ENCODE measurements around the gene ELP6. TPM values are rescaled to one million over a fixed set of nuclear protein-coding genes. Genes with fewer than 3 reads are reported as not detected.

ELP6 gene
- total RNA-seq, 1 experiment from 2014 or later: 62.0 TPM

DNA sequence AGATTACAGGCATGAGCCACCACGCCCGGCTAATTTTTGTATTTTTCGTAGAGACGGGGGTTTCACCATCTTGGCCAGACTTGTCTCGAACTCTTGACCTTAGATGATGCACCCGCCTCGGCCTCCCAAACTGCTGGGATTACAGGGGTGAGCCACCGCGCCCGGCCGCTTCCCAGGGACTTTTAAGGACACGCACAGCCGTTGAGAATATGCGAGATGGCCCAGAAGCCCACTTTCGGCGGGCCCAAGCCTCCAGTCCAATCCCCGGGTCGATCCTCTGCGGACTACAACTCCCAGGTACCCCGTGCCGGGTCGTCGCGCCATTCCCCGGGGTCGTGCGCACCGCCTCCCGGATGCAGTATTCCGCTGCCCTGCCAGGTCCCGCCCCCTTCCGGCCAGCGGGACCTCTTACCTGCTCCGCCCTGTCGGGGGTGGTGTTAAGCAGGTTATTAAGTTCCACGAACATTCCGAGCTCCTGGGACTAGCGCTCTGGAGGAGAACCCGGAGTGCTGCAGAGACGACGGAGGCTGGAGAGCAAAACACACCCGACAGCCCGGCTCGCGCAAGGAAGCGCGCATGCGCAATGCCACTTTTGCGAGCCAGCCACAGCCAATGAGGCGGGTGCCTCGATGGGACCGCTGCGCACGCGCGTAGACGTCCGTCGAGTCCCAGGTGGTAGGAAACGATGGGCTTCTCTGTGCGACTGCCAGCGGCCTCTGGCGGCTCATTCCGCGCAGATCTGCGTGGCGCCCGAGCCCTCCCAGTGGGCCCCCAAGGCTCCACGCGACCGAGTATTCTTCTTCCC, at the start of gene ELP6 (continued):
- TF ChIP-seq ZNF425 (CRISPR knock-in tag; conservative IDR thresholded peaks at IDR 0.05) (no peak), FOXJ3 (CRISPR knock-in tag; IDR thresholded peaks at IDR 0.05; ENCODE audit: borderline replicate concordance) (no peak), SP1 (CRISPR knock-in tag; conservative IDR thresholded peaks at IDR 0.05) (peak; percentile 85), ZNF396 (CRISPR knock-in tag; IDR thresholded peaks at IDR 0.05; ENCODE audit: borderline replicate concordance) (no peak), ZNF263 (CRISPR knock-in tag; IDR thresholded peaks at IDR 0.05; ENCODE audit: low read depth) (no peak), GABPB1 (CRISPR knock-in tag; IDR thresholded peaks at IDR 0.05) (peak; percentile 76), ZSCAN18 (CRISPR knock-in tag; IDR thresholded peaks at IDR 0.05) (no peak), ZNF219 (CRISPR knock-in tag; IDR thresholded peaks at IDR 0.05; ENCODE audit: borderline replicate concordance) (no peak), CREM (CRISPR knock-in tag; IDR thresholded peaks at IDR 0.05) (no peak), TEAD4 (CRISPR knock-in tag; IDR thresholded peaks at IDR 0.05) (no peak), FOXP1 (CRISPR knock-in tag; IDR thresholded peaks at IDR 0.05; ENCODE audit: borderline replicate concordance) (peak; percentile 7; the same call in 1 of the 2 replicates), NFE2L1 (CRISPR knock-in tag; IDR thresholded peaks at IDR 0.05) (0 out of 2 replicates have a peak, but pooled peaks have one; percentile 38), CREB1 (CRISPR knock-in tag; IDR thresholded peaks at IDR 0.05) (no peak), NR3C1 (CRISPR knock-in tag; conservative IDR thresholded peaks at IDR 0.05; ENCODE audit: low read depth) (no peak), PRRX2 (CRISPR knock-in tag; IDR thresholded peaks at IDR 0.05) (no peak), ZNF671 (CRISPR knock-in tag; IDR thresholded peaks at IDR 0.05) (no peak), ARID4B (CRISPR knock-in tag; IDR thresholded peaks at IDR 0.05; ENCODE audit: borderline replicate concordance) (no peak), GTF2I (CRISPR knock-in tag; conservative IDR thresholded peaks at IDR 0.05) (no peak)
- TF ChIP-seq, protein P1, sequence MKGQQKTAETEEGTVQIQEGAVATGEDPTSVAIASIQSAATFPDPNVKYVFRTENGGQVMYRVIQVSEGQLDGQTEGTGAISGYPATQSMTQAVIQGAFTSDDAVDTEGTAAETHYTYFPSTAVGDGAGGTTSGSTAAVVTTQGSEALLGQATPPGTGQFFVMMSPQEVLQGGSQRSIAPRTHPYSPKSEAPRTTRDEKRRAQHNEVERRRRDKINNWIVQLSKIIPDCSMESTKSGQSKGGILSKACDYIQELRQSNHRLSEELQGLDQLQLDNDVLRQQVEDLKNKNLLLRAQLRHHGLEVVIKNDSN (CRISPR knock-in tag; IDR thresholded peaks at IDR 0.05): 0 out of 2 replicates have a peak, but pooled peaks have one; percentile 34
- TF ChIP-seq, protein P2, sequence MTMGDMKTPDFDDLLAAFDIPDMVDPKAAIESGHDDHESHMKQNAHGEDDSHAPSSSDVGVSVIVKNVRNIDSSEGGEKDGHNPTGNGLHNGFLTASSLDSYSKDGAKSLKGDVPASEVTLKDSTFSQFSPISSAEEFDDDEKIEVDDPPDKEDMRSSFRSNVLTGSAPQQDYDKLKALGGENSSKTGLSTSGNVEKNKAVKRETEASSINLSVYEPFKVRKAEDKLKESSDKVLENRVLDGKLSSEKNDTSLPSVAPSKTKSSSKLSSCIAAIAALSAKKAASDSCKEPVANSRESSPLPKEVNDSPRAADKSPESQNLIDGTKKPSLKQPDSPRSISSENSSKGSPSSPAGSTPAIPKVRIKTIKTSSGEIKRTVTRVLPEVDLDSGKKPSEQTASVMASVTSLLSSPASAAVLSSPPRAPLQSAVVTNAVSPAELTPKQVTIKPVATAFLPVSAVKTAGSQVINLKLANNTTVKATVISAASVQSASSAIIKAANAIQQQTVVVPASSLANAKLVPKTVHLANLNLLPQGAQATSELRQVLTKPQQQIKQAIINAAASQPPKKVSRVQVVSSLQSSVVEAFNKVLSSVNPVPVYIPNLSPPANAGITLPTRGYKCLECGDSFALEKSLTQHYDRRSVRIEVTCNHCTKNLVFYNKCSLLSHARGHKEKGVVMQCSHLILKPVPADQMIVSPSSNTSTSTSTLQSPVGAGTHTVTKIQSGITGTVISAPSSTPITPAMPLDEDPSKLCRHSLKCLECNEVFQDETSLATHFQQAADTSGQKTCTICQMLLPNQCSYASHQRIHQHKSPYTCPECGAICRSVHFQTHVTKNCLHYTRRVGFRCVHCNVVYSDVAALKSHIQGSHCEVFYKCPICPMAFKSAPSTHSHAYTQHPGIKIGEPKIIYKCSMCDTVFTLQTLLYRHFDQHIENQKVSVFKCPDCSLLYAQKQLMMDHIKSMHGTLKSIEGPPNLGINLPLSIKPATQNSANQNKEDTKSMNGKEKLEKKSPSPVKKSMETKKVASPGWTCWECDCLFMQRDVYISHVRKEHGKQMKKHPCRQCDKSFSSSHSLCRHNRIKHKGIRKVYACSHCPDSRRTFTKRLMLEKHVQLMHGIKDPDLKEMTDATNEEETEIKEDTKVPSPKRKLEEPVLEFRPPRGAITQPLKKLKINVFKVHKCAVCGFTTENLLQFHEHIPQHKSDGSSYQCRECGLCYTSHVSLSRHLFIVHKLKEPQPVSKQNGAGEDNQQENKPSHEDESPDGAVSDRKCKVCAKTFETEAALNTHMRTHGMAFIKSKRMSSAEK (CRISPR knock-in tag; IDR thresholded peaks at IDR 0.05; ENCODE audit: borderline replicate concordance): no peak
- TF ChIP-seq, protein P3, sequence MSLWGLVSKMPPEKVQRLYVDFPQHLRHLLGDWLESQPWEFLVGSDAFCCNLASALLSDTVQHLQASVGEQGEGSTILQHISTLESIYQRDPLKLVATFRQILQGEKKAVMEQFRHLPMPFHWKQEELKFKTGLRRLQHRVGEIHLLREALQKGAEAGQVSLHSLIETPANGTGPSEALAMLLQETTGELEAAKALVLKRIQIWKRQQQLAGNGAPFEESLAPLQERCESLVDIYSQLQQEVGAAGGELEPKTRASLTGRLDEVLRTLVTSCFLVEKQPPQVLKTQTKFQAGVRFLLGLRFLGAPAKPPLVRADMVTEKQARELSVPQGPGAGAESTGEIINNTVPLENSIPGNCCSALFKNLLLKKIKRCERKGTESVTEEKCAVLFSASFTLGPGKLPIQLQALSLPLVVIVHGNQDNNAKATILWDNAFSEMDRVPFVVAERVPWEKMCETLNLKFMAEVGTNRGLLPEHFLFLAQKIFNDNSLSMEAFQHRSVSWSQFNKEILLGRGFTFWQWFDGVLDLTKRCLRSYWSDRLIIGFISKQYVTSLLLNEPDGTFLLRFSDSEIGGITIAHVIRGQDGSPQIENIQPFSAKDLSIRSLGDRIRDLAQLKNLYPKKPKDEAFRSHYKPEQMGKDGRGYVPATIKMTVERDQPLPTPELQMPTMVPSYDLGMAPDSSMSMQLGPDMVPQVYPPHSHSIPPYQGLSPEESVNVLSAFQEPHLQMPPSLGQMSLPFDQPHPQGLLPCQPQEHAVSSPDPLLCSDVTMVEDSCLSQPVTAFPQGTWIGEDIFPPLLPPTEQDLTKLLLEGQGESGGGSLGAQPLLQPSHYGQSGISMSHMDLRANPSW (CRISPR knock-in tag; conservative IDR thresholded peaks at IDR 0.05; ENCODE audit: low read depth): no peak

Measured in WTC11 (cell line).